Upper lobe of right lung (tissue), 1 donor: ENCODE data around the gene CCSER2. TPM values are rescaled to one million over a fixed set of nuclear protein-coding genes. Genes with fewer than 3 reads are reported as not detected.

Experiments
- ATAC-seq: fragments of 200-7000 bp; cut with Tn5 transposase; one replicate; pipeline ENCODE4 v1.9.1; 2020; ENCODE audit warnings: mild to moderate bottlenecking, moderate library complexity
- DNase-seq: peaks from one replicate; pipeline ENCODE4 v3.0.0-alpha.2; 2020
- H3K27ac ChIP-seq: fragments of 200-600 bp; one replicate; pipeline ENCODE4 v1.8.0; 2022
- H3K27me3 ChIP-seq: fragments of 200-600 bp; one replicate; pipeline ENCODE4 v1.8.0; 2022; ENCODE audit warnings: mild to moderate bottlenecking
- H3K36me3 ChIP-seq: fragments of 200-600 bp; one replicate; pipeline ENCODE4 v1.8.0; 2022
- H3K4me1 ChIP-seq: fragments of 200-600 bp; one replicate; pipeline ENCODE4 v1.8.0; 2022
- H3K4me3 ChIP-seq: fragments of 200-600 bp; one replicate; pipeline ENCODE4 v1.8.0; 2022; ENCODE audit warnings: mild to moderate bottlenecking
- H3K9me3 ChIP-seq: fragments of 200-600 bp; one replicate; pipeline ENCODE4 v1.8.0; 2022
- CTCF ChIP-seq: fragments of 200-600 bp; IDR thresholded peaks from one replicate; pipeline ENCODE4 v1.8.0; 2022; ENCODE audit warnings: antibody characterized with exemption
- intact Hi-C: fragments of 100-400 bp; cut with DNase I; formaldehyde crosslinking; loops from one replicate; pipeline ENCODE4 v1.11.0; 2022
- total RNA-seq: library from RNA; stranded (reverse); fragmentation: NEBNext Ultra II Directional; extraction: Animal tissue kit (Norgen Biotek cat#: 25700); gene quantifications from one replicate; pipeline ENCODE4 v1.2.1, GENCODE V29; 2021
- donor health status: DM: no; HTN: yes; CAD: no; lungs with severe emphysema.

The CCSER2 gene
- total RNA-seq, 1 donor from 2014 or later, result 74.4 TPM

GRCh38 chr10:84375881-84376280 lies 47.5 kb downstream of the CCSER2 start:
- no peak overlapping the region for H3K27ac ChIP-seq
- ATAC-seq (no peak), DNase-seq (no peak)
- H3K4me3 ChIP-seq, result no peak overlapping the region
- H3K4me1 ChIP-seq, result no peaks in the 10 kb centered on the region
- no peaks in the 10 kb centered on the region for H3K9me3 ChIP-seq
- H3K36me3 ChIP-seq, result peaks cover 44% of the 10 kb centered on the region
- intact Hi-C loops, result loop anchor here (10.0 kb wide), 1 partner anchor 159 kb away; no protein-coding TSS in a partner anchor
- H3K27me3 ChIP-seq, result no peaks in the 10 kb centered on the region
- TF ChIP-seq CTCF, result no peak

DNA sequence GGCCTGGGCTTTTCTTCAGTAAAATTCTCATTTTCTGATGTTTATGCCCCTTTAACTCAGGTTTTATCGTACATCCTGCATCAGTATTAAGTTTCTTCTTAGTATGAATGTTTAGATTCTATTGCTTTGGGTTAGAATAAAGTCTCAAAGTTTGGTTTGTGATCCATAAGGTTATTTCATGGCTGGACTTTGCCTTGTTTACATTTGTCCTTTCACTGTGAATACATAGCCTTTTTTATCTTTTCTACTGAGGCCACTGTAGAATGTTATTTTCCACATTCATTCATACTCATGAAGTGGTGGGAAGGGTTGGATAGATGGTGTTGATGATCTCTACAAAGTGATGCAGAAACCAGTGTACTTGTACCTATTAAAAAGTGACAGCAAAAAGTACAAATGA lies 59.8 kb downstream of the CCSER2 start:
- Histone ChIP-seq H3K4me3 (no peak overlapping the region), H3K36me3 (peaks cover 6% of the 10 kb centered on the region), H3K27ac (no peak overlapping the region), H3K9me3 (no peaks in the 10 kb centered on the region), H3K4me1 (no peaks in the 10 kb centered on the region), H3K27me3 (no peaks in the 10 kb centered on the region)
- TF ChIP-seq CTCF, result no peak
- DNase-seq, result no peak
- intact Hi-C loops, result no loop called here
- no peak for ATAC-seq

- Histone ChIP-seq H3K4me3 (no peak overlapping the region), H3K27ac (no peak overlapping the region), H3K4me1 (no peaks in the 10 kb centered on the region), H3K36me3 (peaks cover 6% of the 10 kb centered on the region), H3K9me3 (no peaks in the 10 kb centered on the region), H3K27me3 (no peaks in the 10 kb centered on the region)
- no peak for ATAC-seq
- DNase-seq, result no peak
- TF ChIP-seq CTCF, result no peak
- intact Hi-C loops, result no loop called here
These were observed 62.0 kb downstream of the CCSER2 start for GRCh38 chr10:84390364-84390763.

DNA sequence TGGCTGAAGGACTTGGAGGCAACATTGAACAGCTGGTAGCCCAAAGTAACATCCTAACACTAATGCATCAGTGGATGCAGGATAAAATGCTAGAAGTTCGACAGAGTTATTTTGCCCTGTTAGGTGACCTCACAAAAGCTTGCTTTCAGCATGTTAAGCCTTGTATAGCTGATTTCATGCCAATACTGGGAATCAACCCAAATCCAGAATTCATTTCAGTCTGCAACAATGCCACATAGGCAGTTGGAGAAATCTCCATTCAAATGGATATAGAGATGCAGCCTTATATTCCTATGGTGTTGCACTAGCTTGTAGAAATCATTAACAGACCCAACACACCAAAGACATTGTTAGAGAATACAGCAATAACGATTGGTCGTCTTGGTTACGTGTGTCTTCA lies 62.9 kb downstream of the CCSER2 start:
- intact Hi-C loops, result no loop called here
- Histone ChIP-seq H3K9me3 (no peaks in the 10 kb centered on the region), H3K27me3 (no peaks in the 10 kb centered on the region), H3K4me3 (no peak overlapping the region), H3K36me3 (peaks cover 6% of the 10 kb centered on the region), H3K27ac (no peak overlapping the region), H3K4me1 (no peaks in the 10 kb centered on the region)
- DNase-seq (no peak), ATAC-seq (no peak)
- TF ChIP-seq CTCF, result no peak

GRCh38 chr10:84392181-84392580 lies 63.8 kb downstream of the CCSER2 start:
- ATAC-seq (no peak), DNase-seq (no peak)
- intact Hi-C loops, result no loop called here
- no peaks in the 10 kb centered on the region for H3K27me3 ChIP-seq
- H3K27ac ChIP-seq, result no peak overlapping the region
- H3K4me1 ChIP-seq, result no peaks in the 10 kb centered on the region
- TF ChIP-seq CTCF, result no peak
- H3K9me3 ChIP-seq, result no peaks in the 10 kb centered on the region
- H3K36me3 ChIP-seq, result peaks cover 6% of the 10 kb centered on the region
- no peak overlapping the region for H3K4me3 ChIP-seq

DNA sequence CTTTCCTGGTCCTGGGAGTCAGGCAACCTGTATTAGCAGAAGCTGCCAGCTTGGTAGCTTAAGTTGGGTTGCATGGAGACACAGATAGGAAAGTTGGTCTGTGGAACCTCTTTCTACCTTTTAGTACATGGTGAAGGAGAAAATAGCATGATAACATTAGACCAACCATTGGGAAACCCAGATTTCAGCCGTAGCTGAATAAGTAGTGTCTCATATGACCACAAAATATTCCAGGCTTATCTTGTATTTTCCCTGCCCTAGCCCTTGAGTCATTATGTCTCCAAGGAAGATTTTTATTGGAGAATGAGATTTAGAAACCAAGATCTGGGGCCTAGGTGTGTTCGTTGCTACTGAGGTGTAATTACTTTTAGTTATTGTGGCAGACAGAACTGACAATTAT lies 67.2 kb downstream of the CCSER2 start:
- no peak for TF ChIP-seq CTCF
- ATAC-seq (peak; percentile 21), DNase-seq (no peak)
- intact Hi-C loops, result no loop called here
- Histone ChIP-seq H3K36me3 (peaks cover 1% of the 10 kb centered on the region), H3K4me3 (no peak overlapping the region), H3K9me3 (no peaks in the 10 kb centered on the region), H3K27me3 (no peaks in the 10 kb centered on the region), H3K4me1 (peaks cover 9% of the 10 kb centered on the region), H3K27ac (no peak overlapping the region)
